Breast epithelium (tissue), 3 donors: ENCODE measurements around the gene RELT.

ENCODE experiments used
- CTCF ChIP-seq, 3 donors: fragments of 450-650 bp; IDR thresholded peaks; one replicate each; pipeline ENCODE4 v1.5.1; 2016 to 2017; ENCODE audit warnings: antibody characterized with exemption in 3 of 3, mild to moderate bottlenecking in 3 of 3, moderate library complexity in 3 of 3
- POLR2A ChIP-seq: fragments of 450-650 bp; IDR thresholded peaks from one replicate; pipeline ENCODE4 v1.6.1; 2016; ENCODE audit warnings: antibody characterized with exemption, mild to moderate bottlenecking, moderate library complexity
- POLR2AphosphoS5 ChIP-seq, 3 donors: sonication (generic); formaldehyde crosslinking; IDR thresholded peaks; one replicate each; pipeline ENCODE4 v1.6.1; 2017; ENCODE audit warnings: antibody characterized with exemption in 3 of 3

- TF ChIP-seq CTCF (IDR thresholded peaks at IDR 0.05): no peak
- TF ChIP-seq POLR2A: no peak
- no peak for TF ChIP-seq POLR2AphosphoS5 (IDR thresholded peaks at IDR 0.05)
These were observed 8.9 kb downstream of the RELT start for GRCh38 chr11:73384872-73385689.
